HG02840 (cell line): ENCODE results near the gene PFDN1.
A peak's percentile ranks its signal among the peaks of the same experiment; 100 is the strongest.
"Not testable (repeated sequence)": the region's sequence is repeated elsewhere in the genome, so short reads cannot be mapped to it uniquely, and the experiment has no call there.

Experiments used
- ATAC-seq: cut with Tn5 transposase; IDR thresholded peaks from one replicate; pipeline ENCODE4 v1.9.1; 2021; ENCODE audit warnings: mild to moderate bottlenecking, moderate library complexity, moderate number of reproducible peaks; ENCODE audit not compliant: unreplicated experiment, low FRiP score

The PFDN1 gene

GRCh38 chr5:140220032-140220697 is 82.7 kb downstream of the PFDN1 start:
- peak; percentile 50 for ATAC-seq

GRCh38 chr5:140219068-140219991 is 83.6 kb downstream of the PFDN1 start:
- ATAC-seq: peak; percentile 46

DNA sequence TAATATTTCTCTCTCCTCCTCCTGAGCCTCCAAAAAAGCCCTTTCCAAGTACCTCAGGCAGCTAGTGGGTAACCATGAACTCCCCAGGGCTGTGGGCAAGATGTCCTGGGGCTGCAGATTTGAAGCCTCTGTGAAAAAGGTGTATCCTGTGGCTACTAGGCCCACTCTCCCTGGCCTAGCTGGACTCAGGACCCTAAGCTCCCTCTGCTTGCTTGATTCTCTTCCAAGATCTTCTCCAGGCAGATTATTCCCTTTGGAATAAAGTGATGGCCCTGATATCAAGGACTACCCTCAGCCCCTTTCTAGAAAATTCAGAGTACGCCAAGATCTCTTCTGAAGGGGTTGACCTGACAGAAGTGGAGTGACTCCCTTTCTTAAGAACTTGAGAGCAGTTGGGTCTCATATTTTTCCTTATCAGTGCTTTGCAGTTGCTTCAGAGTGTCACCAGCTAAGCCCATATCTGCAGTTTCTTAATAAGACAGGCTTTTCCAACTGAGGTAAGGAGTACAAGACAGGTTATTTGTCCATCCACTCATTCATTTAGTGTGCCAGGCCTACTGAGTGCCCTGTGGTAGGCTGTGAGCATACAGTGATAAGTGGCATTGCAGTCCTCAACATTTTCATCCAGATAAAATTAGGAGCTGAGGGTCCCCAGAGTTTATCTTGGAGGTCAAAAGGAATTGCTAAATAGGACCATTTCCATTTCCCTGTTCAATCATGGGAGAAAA is 85.4 kb downstream of the PFDN1 start:
- no peak for ATAC-seq

- ATAC-seq: no peak
Observed at GRCh38 chr5:140216478-140217074, 86.3 kb downstream of the PFDN1 start.

DNA sequence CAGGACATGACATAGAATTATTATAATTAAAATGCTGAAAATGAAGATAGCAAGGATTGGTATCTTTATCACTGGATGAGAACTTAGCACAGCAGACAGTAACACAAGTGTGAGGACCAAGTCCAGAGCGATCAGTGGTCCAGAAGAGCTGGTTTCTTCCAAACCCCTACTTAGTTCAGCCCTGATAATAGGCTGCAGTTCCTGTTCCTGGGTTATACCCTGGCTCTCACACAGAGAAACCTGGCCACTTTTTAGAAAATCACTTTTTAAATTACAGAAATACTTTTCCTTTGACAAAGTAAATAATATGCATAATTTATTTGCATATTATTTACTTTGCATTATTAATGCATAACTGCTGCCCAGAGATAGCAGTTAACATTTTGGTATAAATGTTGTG is 87.6 kb downstream of the PFDN1 start:
- ATAC-seq: no peak

GRCh38 chr5:140214831-140215230 is 88.1 kb downstream of the PFDN1 start:
- ATAC-seq: no peak

DNA sequence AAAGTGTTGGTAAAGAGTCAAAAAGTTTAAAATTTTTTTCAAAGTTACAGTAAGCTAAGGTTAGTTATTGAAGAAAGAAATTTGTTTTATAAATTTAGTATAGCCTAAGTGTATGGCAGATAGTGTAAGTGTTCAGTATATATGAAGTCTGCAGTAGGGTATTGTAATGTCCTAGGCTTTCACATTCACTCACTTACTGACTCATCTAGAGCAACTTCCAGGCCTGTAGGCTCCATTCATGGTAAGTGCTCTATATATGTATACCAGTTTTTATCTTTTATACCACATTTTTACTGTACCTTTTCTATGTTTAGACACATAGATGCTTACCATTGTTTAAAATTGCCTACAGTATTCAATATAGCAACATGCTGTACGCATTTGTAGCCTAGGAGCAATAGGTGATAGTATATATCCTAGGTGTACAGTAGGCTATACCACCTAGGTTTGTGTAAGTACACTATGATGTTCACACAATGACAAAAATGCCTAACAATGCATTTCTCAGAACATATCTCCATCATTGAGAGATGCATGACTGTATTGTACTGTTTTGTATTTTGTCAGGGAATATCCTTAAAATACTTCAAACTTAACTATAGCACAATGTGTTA is 89.4 kb downstream of the PFDN1 start:
- peak; percentile 52 for ATAC-seq

DNA sequence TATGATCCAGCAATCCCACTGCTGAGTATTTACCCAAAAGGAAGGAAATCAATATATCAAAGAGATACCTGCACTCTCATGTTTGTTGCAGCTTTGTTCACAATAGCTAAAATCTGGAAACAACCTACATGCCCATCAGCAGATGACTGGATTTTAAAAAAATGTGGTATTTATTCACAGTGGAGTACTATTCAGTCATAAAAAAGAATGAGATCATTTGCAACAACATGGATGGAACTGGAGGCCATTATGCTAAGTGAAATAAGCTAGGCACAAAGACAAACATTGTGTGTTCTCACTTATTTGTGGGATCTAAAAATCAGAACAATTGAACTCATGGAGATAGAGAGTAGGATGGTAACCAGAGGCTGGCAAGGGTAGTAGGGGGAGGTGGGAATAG is 94.8 kb downstream of the PFDN1 start:
- no peak for ATAC-seq

DNA sequence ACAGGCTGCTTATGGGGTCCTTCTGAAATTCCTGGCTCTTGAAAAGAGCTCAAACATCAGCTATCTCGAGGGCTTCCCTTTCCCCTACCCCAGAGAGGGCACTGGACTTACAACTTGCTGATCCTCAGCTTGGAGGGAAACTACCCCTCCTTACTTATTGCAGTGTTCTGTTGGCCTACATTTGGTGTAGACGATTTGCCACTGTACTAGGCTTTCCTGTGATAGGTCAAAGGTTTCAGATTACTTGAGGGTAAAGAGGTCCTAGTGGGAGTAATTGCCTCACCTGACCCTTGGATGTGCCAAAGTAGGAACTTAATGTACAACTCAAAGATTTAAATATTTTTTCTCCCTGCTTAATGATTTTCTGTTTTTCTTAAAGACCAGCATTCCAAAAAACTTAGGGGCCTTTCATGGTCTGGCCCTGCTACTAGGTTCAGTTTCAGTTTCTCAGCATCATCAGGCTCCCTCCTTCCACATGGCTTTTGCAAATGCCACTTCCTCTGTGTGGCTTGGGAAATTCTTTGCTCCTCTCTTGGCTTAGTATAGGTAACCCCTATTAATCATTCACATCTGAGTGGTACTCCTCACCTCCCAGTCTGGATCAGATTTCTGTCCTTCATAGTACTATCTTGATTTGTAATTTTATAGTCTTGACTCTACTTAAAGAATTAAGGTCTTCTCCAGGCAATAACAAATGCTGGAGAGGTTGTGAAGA is 95.5 kb downstream of the PFDN1 start:
- peak; percentile 54 for ATAC-seq

DNA sequence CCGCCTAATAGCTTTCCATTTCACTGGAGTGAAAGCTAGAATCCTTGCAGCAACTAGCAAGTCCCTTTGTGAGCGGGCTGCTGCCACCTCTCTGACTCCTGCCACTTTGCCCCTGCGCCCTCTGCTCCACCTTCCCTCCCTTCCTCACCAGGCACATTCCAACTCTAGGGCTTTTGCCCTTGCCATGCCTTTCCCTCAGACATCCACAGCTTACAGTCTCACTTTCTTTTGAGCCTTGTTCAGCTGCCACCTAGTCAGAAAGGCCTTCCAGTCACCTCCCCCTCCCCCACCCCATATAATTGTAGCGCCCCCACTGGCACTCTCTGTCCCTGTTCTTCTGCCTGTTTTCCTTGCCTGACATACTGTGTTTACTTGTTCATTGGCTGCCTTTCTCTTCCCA is 96.9 kb downstream of the PFDN1 start:
- no peak for ATAC-seq

DNA sequence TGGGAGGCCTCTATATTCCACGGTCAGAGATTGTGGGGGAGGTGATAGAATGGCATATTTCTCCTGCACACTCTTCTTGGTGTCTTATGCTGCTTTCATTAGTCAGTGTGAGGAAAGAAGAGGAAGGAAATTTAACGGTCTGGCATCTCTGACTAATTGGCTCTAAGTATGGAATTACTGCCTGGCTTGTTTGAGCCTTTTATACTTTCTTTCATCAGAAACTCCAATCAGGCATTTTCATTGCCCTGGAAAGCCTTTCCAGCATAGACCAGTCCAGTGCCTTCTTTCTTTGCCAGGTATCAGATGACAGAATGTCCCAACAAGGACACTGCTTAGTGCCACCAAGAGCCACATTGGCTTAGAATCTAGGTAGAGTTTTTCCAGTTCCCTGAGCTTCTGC is 97.7 kb downstream of the PFDN1 start:
- no peak for ATAC-seq

DNA sequence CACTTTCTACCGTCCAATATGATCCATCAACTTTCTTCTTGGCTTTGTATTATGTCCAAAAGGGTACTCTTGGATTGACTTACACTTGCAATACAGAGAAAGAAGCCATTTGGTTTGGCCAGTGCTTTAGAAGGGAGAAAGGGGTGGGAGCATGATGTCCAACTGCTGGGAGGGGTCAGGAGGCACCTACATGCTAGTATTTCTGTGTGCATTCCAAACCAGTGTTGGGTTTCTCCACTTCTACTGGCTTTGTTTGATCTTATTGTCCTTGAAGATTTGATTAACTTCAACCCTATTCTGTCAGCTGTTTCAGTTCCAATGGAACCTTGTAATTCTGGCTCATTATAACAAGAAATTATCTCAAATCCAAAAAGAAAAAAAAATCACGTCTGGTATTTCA is 100.3 kb downstream of the PFDN1 start:
- ATAC-seq: no peak

- no peak for ATAC-seq
Observed at GRCh38 chr5:140202078-140202477, 100.8 kb downstream of the PFDN1 start.

DNA sequence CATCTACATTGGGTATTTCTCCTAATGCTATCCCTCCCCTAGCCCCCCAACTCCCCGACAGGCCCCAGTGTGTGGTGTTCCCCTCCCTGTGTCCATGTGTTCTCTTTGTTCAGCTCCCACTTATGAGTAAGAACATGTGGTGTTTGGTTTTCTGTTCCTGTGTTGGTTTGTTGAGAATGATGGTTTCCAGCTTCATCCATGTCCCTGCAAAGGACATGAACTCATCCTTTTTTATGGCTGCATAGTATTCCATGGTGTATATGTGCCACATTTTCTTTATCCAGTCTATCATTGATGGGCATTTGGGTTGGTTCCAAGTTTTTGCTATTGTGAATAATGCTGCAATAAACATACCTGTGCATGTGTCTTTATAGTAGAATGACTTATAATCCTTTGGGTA is 104.0 kb downstream of the PFDN1 start:
- ATAC-seq: not testable (repeated sequence)

- no peak for ATAC-seq
Observed at GRCh38 chr5:140197023-140197422, 105.9 kb downstream of the PFDN1 start.

DNA sequence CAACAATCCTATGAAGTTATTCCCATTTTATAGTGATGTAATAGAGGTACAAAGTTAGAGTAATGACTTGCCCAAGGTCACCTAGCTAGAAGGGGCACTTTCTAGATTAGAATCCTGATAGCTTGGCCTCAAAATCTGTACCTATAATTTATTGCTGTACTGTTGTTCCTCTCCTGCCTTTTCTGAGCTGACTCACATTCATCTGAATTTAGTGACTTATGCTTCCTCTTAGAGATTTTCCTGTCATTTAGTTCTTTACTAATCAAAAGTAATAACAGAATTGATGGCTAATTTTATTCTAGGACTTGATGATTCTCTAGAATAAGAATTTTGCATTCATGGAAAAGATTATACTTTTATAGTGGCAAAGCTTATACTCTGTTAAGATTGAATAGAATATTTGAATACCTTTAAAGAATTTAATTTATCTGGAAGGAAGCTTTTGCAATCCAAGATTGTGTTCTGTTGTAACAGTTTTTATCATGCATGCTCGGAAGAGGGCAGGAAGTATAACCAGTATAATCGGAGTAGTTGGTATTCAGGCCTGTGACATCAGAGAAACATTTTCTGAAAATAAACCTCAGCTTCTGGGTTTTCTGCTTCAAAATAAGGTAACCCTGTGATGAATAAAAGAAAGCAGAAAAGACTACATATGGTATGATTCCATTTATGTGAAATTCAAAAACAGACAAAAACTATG is 106.6 kb downstream of the PFDN1 start:
- no peak for ATAC-seq
